GM23248 (cell line): ENCODE measurements around the gene NGEF. TPM values are rescaled to one million over a fixed set of nuclear protein-coding genes. Genes with fewer than 3 reads are reported as not detected.
"Not testable (repeated sequence)": the region's sequence is repeated elsewhere in the genome, so short reads cannot be mapped to it uniquely, and the experiment has no call there.

Experiments used
- DNase-seq: peaks from one replicate; pipeline ENCODE4 v3.0.0-alpha.2; 2015
- H2AFZ ChIP-seq: fragments of 200-600 bp; sonication (generic); 2 replicates; pipeline ENCODE4 v1.6.1; 2016; ENCODE audit warnings: antibody characterized with exemption
- H3F3A ChIP-seq: fragments of 200-600 bp; sonication (generic); 2 replicates; pipeline ENCODE4 v1.6.1; 2016; ENCODE audit warnings: mild to moderate bottlenecking, antibody characterized with exemption, mixed run types; ENCODE audit not compliant: insufficient read depth
- H3K27ac ChIP-seq: fragments of 200-600 bp; sonication (generic); 2 replicates; pipeline ENCODE4 v1.5.1; 2016; ENCODE audit warnings: mild to moderate bottlenecking
- H3K27me3 ChIP-seq: fragments of 200-600 bp; sonication (generic); replicated peaks from 2 replicates; pipeline ENCODE4 v1.6.1; 2016; ENCODE audit warnings: mild to moderate bottlenecking; ENCODE audit not compliant: insufficient read depth
- H3K36me3 ChIP-seq: fragments of 200-600 bp; sonication (generic); 2 replicates; pipeline ENCODE4 v1.6.1; 2016; ENCODE audit warnings: low read depth, mild to moderate bottlenecking
- H3K4me1 ChIP-seq: fragments of 200-600 bp; sonication (generic); 2 replicates; pipeline ENCODE4 v1.6.1; 2016; ENCODE audit warnings: mild to moderate bottlenecking; ENCODE audit not compliant: insufficient read depth
- H3K4me2 ChIP-seq: fragments of 200-600 bp; sonication (generic); one replicate; pipeline ENCODE4 v1.6.1; 2016; ENCODE audit warnings: mild to moderate bottlenecking; ENCODE audit not compliant: unreplicated experiment
- H3K4me3 ChIP-seq: fragments of 200-600 bp; sonication (generic); 2 replicates; pipeline ENCODE4 v1.5.1; 2016; ENCODE audit warnings: mild to moderate bottlenecking
- H3K79me2 ChIP-seq: fragments of 200-600 bp; sonication (generic); 2 replicates; pipeline ENCODE4 v1.6.1; 2016; ENCODE audit warnings: mild to moderate bottlenecking; ENCODE audit not compliant: insufficient read depth
- H3K9ac ChIP-seq: fragments of 200-600 bp; sonication (generic); 2 replicates; pipeline ENCODE4 v1.6.1; 2016; ENCODE audit warnings: mild to moderate bottlenecking
- H3K9me2 ChIP-seq: fragments of 200-600 bp; sonication (generic); 2 replicates; pipeline ENCODE4 v1.6.1; 2016; ENCODE audit warnings: mixed run types, mild to moderate bottlenecking, moderate library complexity; ENCODE audit not compliant: insufficient read depth
- H3K9me3 ChIP-seq: fragments of 200-600 bp; sonication (generic); one replicate; pipeline ENCODE4 v1.6.1; 2017; ENCODE audit warnings: low read depth
- H4K20me1 ChIP-seq: fragments of 200-600 bp; sonication (generic); 2 replicates; pipeline ENCODE4 v1.6.0; 2016; ENCODE audit not compliant: insufficient read depth
- EZH2 ChIP-seq: fragments of 200-600 bp; sonication (generic); IDR thresholded peaks from 2 replicates; pipeline ENCODE4 v1.6.1; 2018; ENCODE audit warnings: antibody characterized with exemption, mild to moderate bottlenecking; ENCODE audit not compliant: insufficient read depth, poor library complexity, severe bottlenecking
- EZH2phosphoT487 ChIP-seq: fragments of 200-600 bp; sonication (generic); IDR thresholded peaks from 2 replicates; pipeline ENCODE4 v1.6.1; 2018; ENCODE audit warnings: antibody characterized with exemption, moderate library complexity, mild to moderate bottlenecking, low read depth; ENCODE audit not compliant: insufficient read depth
- WGBS, 2 experiments: methylation state at CpG; one replicate each; pipeline ENCODE4 v1.1.6; 2015 to 2017; ENCODE audit warnings: low lambda C conversion rate in 2 of 2, low coverage in 1 of 2; ENCODE audit errors: missing lambda C conversion rate in 2 of 2; 5-methylcytosine and 5-hydroxymethylcytosine counted together
- in situ Hi-C: fragments of 300-500 bp; cut with MboI; formaldehyde crosslinking; loops from 2 replicates; pipeline ENCODE4 v1.15.0; 2020
- polyA plus RNA-seq: library from polyadenylated mRNA; unstranded; fragments of >200 nt; fragmentation: Nextera tagmentation; extraction: Ambion mirVana; gene quantifications from 2 replicates; pipeline ENCODE4 v1.2.1, GENCODE V29; 2016
- total RNA-seq: library from RNA; depleted of rRNA; stranded (reverse); fragments of >200 nt; shearing (Covaris generic); gene quantifications from 2 replicates; pipeline ENCODE4 v1.2.3, GENCODE V29; 2014

Gene NGEF
- total and polyA plus RNA-seq, 2 experiments from 2014 or later = 0.43 TPM; not detected in 1

GRCh38 chr2:232859385-232859916 lies 153.6 kb downstream of the NGEF start:
- no peaks in the 10 kb centered on the region for H3K27me3 ChIP-seq
- peaks cover under 1% of the 10 kb centered on the region; the same call in 1 of the 2 replicates for H3K4me1 ChIP-seq
- H3K79me2 ChIP-seq = no peaks in the 10 kb centered on the region
- no peak for DNase-seq
- no peak overlapping the region for H3K27ac ChIP-seq
- TF ChIP-seq EZH2phosphoT487 (no peak), EZH2 (no peak)
- no peaks in the 10 kb centered on the region for H3K9me3 ChIP-seq
- 77 to 90% methylated on average over 4 of the region's 4 CpGs for WGBS, 2 experiments
- no peaks in the 10 kb centered on the region for H3F3A ChIP-seq
- no peak overlapping the region for H3K4me3 ChIP-seq
- H3K4me2 ChIP-seq = no peak overlapping the region
- no peak overlapping the region for H3K9ac ChIP-seq
- H3K9me2 ChIP-seq = no peaks in the 10 kb centered on the region
- in situ Hi-C loops = loop anchor here (10.0 kb wide), 2 partner anchors 195 to 385 kb away; no protein-coding TSS in a partner anchor
- no peak overlapping the region for H2AFZ ChIP-seq
- no peaks in the 10 kb centered on the region for H4K20me1 ChIP-seq
- H3K36me3 ChIP-seq = peaks cover 40% of the 10 kb centered on the region

GRCh38 chr2:232857158-232857563 lies 155.9 kb downstream of the NGEF start:
- Histone ChIP-seq H3K4me2 (no peak overlapping the region), H3K4me1 (peaks cover 14% of the 10 kb centered on the region), H3K27ac (no peak overlapping the region), H3K36me3 (peaks cover 40% of the 10 kb centered on the region), H3K4me3 (no peak overlapping the region), H3K9me2 (no peaks in the 10 kb centered on the region), H2AFZ (no peak overlapping the region), H3K9ac (no peak overlapping the region), H3K27me3 (no peaks in the 10 kb centered on the region), H3F3A (peaks cover 11% of the 10 kb centered on the region; the same call in 1 of the 2 replicates), H3K79me2 (no peaks in the 10 kb centered on the region), H3K9me3 (no peaks in the 10 kb centered on the region), H4K20me1 (no peaks in the 10 kb centered on the region)
- WGBS, 2 experiments = 61 to 81% methylated on average over 4 of the region's 4 CpGs
- in situ Hi-C loops = loop anchor here (10.0 kb wide), 2 partner anchors 198 to 388 kb away; no protein-coding TSS in a partner anchor
- no peak for TF ChIP-seq EZH2
- peak; percentile 30 for DNase-seq

- no peaks in the 10 kb centered on the region for H3K9me3 ChIP-seq
- WGBS, 2 experiments = 40% methylated on average over 7 of the region's 7 CpGs
- H3K4me1 ChIP-seq = peaks cover 14% of the 10 kb centered on the region
- no peak overlapping the region for H2AFZ ChIP-seq
- peaks cover 11% of the 10 kb centered on the region; the same call in 1 of the 2 replicates for H3F3A ChIP-seq
- peak; percentile 79 for DNase-seq
- TF ChIP-seq EZH2phosphoT487 (no peak), EZH2 (no peak)
- no peaks in the 10 kb centered on the region for H3K9me2 ChIP-seq
- no peaks in the 10 kb centered on the region for H3K79me2 ChIP-seq
- H3K4me2 ChIP-seq = peak overlapping the region; percentile 12
- in situ Hi-C loops = loop anchor here (10.0 kb wide), 2 partner anchors 201 to 391 kb away; no protein-coding TSS in a partner anchor
- H3K36me3 ChIP-seq = peaks cover 42% of the 10 kb centered on the region
- no peak overlapping the region for H3K9ac ChIP-seq
- H3K4me3 ChIP-seq = no peak overlapping the region
- peak overlapping the region; percentile 17; the same call in 1 of the 2 replicates for H3K27ac ChIP-seq
- H4K20me1 ChIP-seq = no peaks in the 10 kb centered on the region
- H3K27me3 ChIP-seq = no peaks in the 10 kb centered on the region
Measured at GRCh38 chr2:232854082-232854481, 159.0 kb downstream of the NGEF start.

GRCh38 chr2:232852676-232853075 lies 160.4 kb downstream of the NGEF start:
- DNase-seq = no peak
- Histone ChIP-seq H3K9me2 (no peaks in the 10 kb centered on the region), H4K20me1 (no peaks in the 10 kb centered on the region), H3K9ac (no peak overlapping the region), H3K4me3 (no peak overlapping the region), H3K9me3 (no peaks in the 10 kb centered on the region), H3F3A (peaks cover 11% of the 10 kb centered on the region; the same call in 1 of the 2 replicates), H2AFZ (no peak overlapping the region), H3K27ac (no peak overlapping the region), H3K27me3 (no peaks in the 10 kb centered on the region), H3K4me1 (peaks cover 14% of the 10 kb centered on the region), H3K36me3 (peaks cover 35% of the 10 kb centered on the region), H3K4me2 (no peak overlapping the region), H3K79me2 (no peaks in the 10 kb centered on the region)
- 40 to 47% methylated on average over 2 of the region's 2 CpGs for WGBS, 2 experiments
- in situ Hi-C loops = loop anchor here (10.0 kb wide), 2 partner anchors 202 to 392 kb away; no protein-coding TSS in a partner anchor
- TF ChIP-seq EZH2 (no peak), EZH2phosphoT487 (no peak)

GRCh38 chr2:232852081-232852480 lies 161.0 kb downstream of the NGEF start:
- H3K9me2 ChIP-seq, H3K79me2 ChIP-seq, H4K20me1 ChIP-seq, H3K27ac ChIP-seq, H3K4me3 ChIP-seq, H3K9ac ChIP-seq, H3K9me3 ChIP-seq, H3K4me2 ChIP-seq, H3K27me3 ChIP-seq, H2AFZ ChIP-seq: not testable (repeated sequence)
- Histone ChIP-seq H3K4me1 (peaks cover 14% of the 10 kb centered on the region), H3F3A (peaks cover 11% of the 10 kb centered on the region; the same call in 1 of the 2 replicates), H3K36me3 (peaks cover 35% of the 10 kb centered on the region)
- 81 to 84% methylated on average over 11 of the region's 11 CpGs for WGBS, 2 experiments
- peak; percentile 12 for DNase-seq
- in situ Hi-C loops = loop anchor here (10.0 kb wide), 2 partner anchors 203 to 393 kb away; no protein-coding TSS in a partner anchor
